Measurements from ENCODE around the gene FBXL22.
"Not testable (repeated sequence)": the region's sequence is repeated elsewhere in the genome, so short reads cannot be mapped to it uniquely, and the experiment has no call there.

The FBXL22 gene

GRCh38 chr15:63595065-63595464, 2.1 kb upstream of the FBXL22 start:
- DNase-seq = no peak

DNA sequence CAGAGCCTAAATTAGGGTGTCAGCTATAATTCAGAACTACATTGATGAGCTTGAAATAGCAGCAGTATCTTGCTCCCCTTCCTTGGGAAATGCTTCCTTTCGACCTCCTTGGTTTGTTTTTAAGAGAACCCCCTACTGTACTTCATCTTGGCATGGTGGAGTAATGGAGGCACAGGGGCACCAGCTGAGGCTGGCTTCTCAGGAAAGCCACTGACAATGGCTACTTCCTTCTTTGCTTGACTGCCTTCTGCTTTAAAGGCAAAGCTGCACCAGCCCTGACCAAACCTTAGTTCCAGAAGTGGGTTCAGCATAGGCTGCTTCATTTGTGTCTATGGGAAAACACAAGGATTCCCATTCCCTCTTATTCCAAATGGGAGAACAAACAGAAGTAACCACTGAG, 1.5 kb upstream of the FBXL22 start:
- peak in 1 of 2 donors; percentile 23 for DNase-seq

- DNase-seq = no peak
These were observed 530 bp upstream of the FBXL22 start for GRCh38 chr15:63596676-63597037.

DNA sequence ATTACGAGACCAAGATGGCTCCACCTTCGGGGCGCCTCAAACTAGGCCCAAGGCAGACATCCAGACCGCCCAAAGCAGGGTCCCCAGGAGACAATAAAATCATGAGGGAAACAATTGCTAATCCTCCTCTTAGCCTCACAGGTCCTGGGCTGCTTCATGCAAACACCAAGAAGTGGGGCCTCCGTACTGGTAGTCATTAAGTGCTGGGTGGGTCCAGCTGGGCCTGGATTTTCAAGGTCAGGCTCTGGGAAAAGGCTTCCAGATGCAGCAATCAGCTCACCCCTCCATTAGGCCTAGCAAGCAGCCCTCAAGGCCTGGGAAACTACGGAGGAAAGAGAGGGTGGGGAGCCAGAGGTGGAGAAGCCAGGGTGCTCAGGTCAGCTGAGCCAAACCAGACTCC, 634 bp downstream of the FBXL22 start:
- DNase-seq = no peak

- no peak for DNase-seq
These were observed 1.6 kb downstream of the FBXL22 start for GRCh38 chr15:63598473-63599400.

- DNase-seq = peak; percentile 5 to 23
These were observed 2.3 kb downstream of the FBXL22 start for GRCh38 chr15:63599401-63600000.

DNA sequence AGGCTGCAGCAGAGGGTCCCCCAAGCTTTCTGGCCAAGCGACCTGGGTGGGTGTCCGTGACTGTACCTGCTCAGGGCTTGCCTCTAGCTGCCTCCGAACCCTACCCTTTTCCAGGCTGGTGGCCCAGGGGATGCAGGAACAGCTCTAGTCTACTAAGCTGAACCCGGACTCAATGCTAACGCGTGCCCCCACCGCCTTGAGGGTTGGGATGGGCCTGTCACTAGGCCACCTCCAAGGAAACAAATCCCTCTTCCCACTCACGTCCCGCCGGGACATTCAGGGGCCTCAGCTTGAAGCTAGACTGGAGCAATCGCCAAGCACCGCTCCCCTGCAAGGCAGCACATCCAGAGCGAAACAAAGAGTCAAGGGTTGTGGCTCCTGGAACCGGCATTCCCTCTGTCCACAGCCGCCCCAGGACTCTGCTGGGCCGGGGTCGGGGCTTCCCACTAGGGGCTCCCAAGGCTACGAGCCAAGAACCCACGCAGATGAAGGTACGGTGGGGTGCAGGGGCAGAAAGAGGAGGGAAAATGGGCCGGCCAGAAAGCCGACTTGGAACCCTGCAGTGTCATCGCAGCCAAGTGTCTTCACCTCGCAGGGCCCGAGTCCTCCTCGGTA, 2.9 kb downstream of the FBXL22 start:
- DNase-seq = no peak

DNA sequence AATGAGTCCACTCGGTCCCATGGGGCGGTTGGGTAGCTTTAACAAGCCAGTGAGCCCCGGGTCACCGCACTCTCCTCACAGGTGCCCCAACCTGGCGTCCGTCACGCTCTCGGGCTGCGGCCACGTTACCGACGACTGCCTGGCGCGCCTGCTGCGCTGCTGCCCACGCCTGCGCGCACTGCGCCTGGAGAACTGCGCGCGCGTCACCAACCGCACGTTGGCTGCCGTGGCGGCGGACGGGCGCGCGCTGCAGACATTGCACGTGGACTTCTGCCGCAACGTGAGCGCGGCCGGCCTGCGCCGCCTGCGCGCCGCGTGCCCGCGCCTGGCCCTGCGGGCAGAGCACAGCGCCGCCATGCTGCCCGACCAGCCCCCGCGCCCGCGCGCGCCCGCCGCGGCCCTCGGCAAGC, 3.4 kb downstream of the FBXL22 start:
- peak; percentile 57 to 68 for DNase-seq

GRCh38 chr15:63601026-63601703, 4.0 kb downstream of the FBXL22 start:
- no peak for DNase-seq

GRCh38 chr15:63601704-63602185, 4.6 kb downstream of the FBXL22 start:
- DNase-seq = no peak

DNA sequence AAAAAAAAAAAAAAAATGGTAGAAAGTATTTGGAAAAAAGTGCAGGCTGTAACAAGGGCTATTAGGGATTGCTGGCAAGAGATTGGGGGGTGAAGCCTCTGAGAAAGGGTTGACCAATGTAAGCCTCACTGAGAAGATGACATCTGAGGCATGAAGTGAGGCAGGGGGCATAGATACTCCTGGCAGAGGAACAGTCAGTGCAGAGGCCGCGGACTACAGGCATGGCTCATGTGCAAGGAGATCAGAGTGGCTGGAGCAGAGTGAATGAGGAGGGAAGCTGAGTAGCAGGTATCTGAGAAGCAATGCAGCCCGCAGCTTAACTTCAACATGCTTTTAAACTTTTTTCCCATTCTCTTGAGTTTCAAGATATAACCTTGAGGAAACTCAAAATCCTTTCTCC, 5.4 kb downstream of the FBXL22 start:
- no peak for DNase-seq

- no peak for DNase-seq
These were observed 6.3 kb downstream of the FBXL22 start for GRCh38 chr15:63603516-63603915.

- no peak for DNase-seq
These were observed 7.1 kb downstream of the FBXL22 start for GRCh38 chr15:63604281-63604680.

DNA sequence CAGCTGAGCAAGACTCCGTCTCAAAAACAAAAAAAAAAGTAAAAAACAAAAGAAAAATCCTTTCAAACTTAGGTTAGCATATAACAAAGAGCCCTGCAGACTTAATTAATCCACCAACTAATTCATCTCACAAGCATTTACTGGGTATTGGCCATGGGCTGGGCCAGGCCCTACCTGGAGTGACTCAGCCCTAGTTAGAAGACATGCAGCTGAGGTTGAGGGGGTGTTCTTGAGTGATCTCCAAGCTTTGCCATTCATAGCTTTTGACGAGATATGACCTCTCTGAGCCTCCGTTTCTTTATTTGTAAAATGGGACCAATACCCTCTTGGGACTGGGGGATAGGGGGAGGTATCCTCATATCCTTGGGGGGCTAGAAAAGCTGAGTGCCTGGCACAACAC, 7.8 kb downstream of the FBXL22 start:
- no peak for DNase-seq

GRCh38 chr15:63605816-63606215, 8.6 kb downstream of the FBXL22 start:
- peak in 1 of 2 donors; percentile 47 for DNase-seq

GRCh38 chr15:63606308-63606707, 9.1 kb downstream of the FBXL22 start:
- DNase-seq = no peak

DNA sequence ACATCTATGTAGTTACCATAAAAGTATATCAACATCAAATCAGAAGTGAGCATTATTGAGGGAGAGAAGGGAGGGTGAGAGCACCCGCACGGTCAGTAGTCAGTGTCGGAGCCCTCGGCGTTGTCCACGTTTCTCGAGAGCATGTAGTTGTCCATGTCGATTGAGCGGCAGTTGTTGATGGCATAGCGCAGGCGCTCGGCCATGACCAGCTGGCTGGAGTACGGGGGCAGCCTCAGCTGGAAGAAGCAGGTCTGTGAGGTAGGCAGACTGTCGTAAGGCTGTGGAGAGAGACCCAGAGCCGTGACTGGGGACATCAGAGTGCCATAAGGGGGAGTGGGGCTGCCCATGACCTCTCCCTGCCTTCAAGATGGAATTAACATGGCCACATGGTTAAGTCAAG, 11.8 kb downstream of the FBXL22 start:
- no peak for DNase-seq

GRCh38 chr15:63609448-63609847, 12.3 kb downstream of the FBXL22 start:
- DNase-seq = no peak

GRCh38 chr15:63610209-63610841, 13.1 kb downstream of the FBXL22 start:
- peak in 1 of 2 donors; percentile 81 for DNase-seq

DNA sequence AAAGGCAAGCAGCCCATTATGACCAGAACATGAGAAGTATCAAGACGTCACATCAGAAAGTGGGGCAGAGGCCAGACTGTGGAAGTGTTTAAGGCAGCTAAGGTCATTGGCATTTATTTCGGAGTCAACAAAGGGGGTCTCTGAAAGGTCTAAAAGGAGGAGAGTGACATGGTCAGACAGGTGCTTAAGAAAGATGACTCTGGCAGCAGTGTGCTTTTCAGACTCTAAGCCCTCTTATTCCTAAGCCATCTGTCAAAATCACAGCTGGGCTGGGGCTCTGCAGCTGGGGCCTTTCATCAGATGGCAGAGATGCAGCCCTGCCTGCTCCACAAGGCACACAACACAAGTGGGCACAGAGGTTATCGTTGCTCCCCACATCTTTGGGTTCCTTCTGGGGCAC, 14.0 kb downstream of the FBXL22 start:
- DNase-seq = no peak

GRCh38 chr15:63612300-63612699, 15.1 kb downstream of the FBXL22 start:
- no peak for DNase-seq

DNA sequence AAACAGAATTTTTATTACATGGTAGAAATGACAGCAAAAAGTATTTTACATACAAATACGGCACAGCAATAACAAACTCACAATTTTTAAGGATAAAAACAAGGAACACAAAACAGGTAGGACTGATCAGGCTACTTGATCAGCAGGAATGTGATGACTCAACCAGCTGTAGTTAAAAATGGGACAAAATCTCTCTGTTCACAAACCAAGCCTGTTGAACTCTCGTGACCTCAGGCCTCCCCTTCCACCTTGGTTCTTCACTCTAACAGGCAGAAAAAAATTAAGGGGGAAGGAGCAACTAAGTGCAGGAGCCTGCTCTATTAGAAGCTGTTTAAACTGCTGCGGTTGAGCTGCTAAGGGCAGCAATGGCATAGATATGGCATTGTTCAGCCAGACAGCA, 18.7 kb downstream of the FBXL22 start:
- no peak for DNase-seq

GRCh38 chr15:63617147-63617546, 20.0 kb downstream of the FBXL22 start:
- not testable (repeated sequence) for DNase-seq
